ENCODE measurements around the gene KCNIP4. TPM values are rescaled to one million over a fixed set of nuclear protein-coding genes. Genes with fewer than 3 reads are reported as not detected.

The KCNIP4 gene
- total and polyA plus RNA-seq, 2 of the 8 experiments (the other 6 are each of a cell fraction or from before 2014, with no cell fraction given), result 0.06 TPM; not detected in 1

DNA sequence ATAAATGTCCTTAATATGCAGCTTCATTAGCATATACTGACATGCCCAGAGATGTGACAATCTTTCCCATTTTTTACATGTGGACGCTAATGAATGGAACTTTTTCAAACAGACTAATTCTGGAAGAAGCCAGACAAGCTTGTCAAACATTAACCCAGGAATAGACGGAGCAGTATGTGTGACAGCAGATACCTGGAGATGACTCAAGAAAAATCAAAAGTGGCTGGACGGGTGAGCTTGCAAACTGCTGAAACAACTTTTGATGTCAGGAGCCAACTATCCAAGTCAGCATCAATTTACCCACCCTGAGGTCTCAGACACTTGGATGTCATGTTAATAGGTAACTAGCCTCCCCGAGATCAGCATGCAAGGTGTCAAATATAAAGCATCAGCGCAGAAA is 1065.3 kb downstream of the KCNIP4 start:
- ChIA-PET POLR2A (ENCODE audit: partially characterized antibody) (no interaction called here), CTCF (ENCODE audit: partially characterized antibody) (interaction anchor here (0.5 kb wide), 1 partner anchor 87 kb away, joined by 3 read pairs; no protein-coding TSS in a partner anchor)

More for the DNA sequence above, 1065.3 kb downstream of the KCNIP4 start:
- H3K9ac ChIP-seq (replicated peaks in 1 of 4; ENCODE audit: extremely low read depth in 1 of 4, low read depth in 3 of 4, low read length in 3 of 4), result no peak overlapping the region
- no peak overlapping the region for H2AFZ ChIP-seq (ENCODE audit: low read length)
- no peak overlapping the region for H3K4me3 ChIP-seq (ENCODE audit: extremely low read depth in 1 of 4, insufficient read depth in 2 of 4, low read depth in 3 of 4, low read length in 4 of 4)
- H2BK12ac ChIP-seq (ENCODE audit: low read depth, low read length), result no peak overlapping the region
- H3K14ac ChIP-seq (ENCODE audit: insufficient read length), result no peak overlapping the region
- no peak overlapping the region for H3K4ac ChIP-seq (replicated peaks; ENCODE audit: insufficient read length, low read depth, low read length)
- DNase-seq (ENCODE audit: low read depth in 1 of 2, low spot score in 2 of 2), result no peak
- H3K27me3 ChIP-seq (replicated peaks in 1 of 4; ENCODE audit: control insufficient read depth in 3 of 4, extremely low read depth in 1 of 4, insufficient read depth in 3 of 4, low read length in 3 of 4), result no peaks in the 10 kb centered on the region
- no peak for FAIRE-seq
- H2BK120ac ChIP-seq (replicated peaks; ENCODE audit: low read depth, low read length), result no peak overlapping the region
- H3K9me3 ChIP-seq (ENCODE audit: insufficient read depth in 2 of 2, low read depth in 1 of 2, low read length in 1 of 2), result no peaks in the 10 kb centered on the region
- no peak overlapping the region for H4K5ac ChIP-seq (ENCODE audit: insufficient read length, low read depth, low read length)
- H3K23me2 ChIP-seq (ENCODE audit: low read depth, low read length), result no peaks in the 10 kb centered on the region
- H2BK5ac ChIP-seq (ENCODE audit: low read depth, low read length), result no peak overlapping the region
- H4K8ac ChIP-seq (ENCODE audit: extremely low read depth, insufficient read depth, low read length), result no peak overlapping the region
- no peaks in the 10 kb centered on the region for H3K36me3 ChIP-seq (ENCODE audit: control insufficient read depth in 2 of 4, insufficient read depth in 4 of 4, low read length in 3 of 4)
- no peak overlapping the region for H3K18ac ChIP-seq (ENCODE audit: extremely low read depth, low read length)
- no peaks in the 10 kb centered on the region for H3K79me2 ChIP-seq (ENCODE audit: control insufficient read depth in 1 of 2, insufficient read depth in 2 of 2, low read length in 2 of 2)
- no peak overlapping the region for H2AK5ac ChIP-seq (ENCODE audit: low read depth, low read length)
- H3K4me2 ChIP-seq (ENCODE audit: insufficient read depth in 1 of 2, low read depth in 2 of 2, low read length in 2 of 2), result no peak overlapping the region
- no peaks in the 10 kb centered on the region for H3K4me1 ChIP-seq (replicated peaks in 1 of 4; ENCODE audit: control insufficient read depth in 3 of 4, insufficient read depth in 4 of 4, low read length in 3 of 4)
- H2BK15ac ChIP-seq (ENCODE audit: low read length), result no peak overlapping the region
- no peak overlapping the region for H4K91ac ChIP-seq (replicated peaks; ENCODE audit: insufficient read length, low read length)
- no peak overlapping the region for H3K23ac ChIP-seq (ENCODE audit: insufficient read length)
- 89% methylated on average over 5 of the region's 5 CpGs; no CpG with 5 or more reads in 1 of the 2 experiments for WGBS, 2 experiments (ENCODE audit: extremely low coverage in 1 of 2, insufficient coverage in 1 of 2, insufficient read length in 1 of 2, insufficient replicate concordance in 2 of 2, low coverage in 1 of 2, low lambda C conversion rate in 2 of 2, missing lambda C conversion rate in 1 of 2)
- H2BK20ac ChIP-seq (ENCODE audit: low read length), result no peak overlapping the region
- TF ChIP-seq EGR1 (IDR thresholded peaks at IDR 0.05; ENCODE audit: borderline replicate concordance, low read depth, low read length), result no peak
- TF ChIP-seq POLR2AphosphoS5 (IDR thresholded peaks at IDR 0.05; ENCODE audit: low read depth, low read length), result no peak
- no peak for TF ChIP-seq HDAC2 (IDR thresholded peaks at IDR 0.05; ENCODE audit: borderline replicate concordance in 1 of 2, low read depth in 2 of 2, low read length in 2 of 2)
- TF ChIP-seq CTBP2 (IDR thresholded peaks at IDR 0.05; ENCODE audit: borderline replicate concordance, insufficient read depth, insufficient read length, low read length), result no peak
- no peak for TF ChIP-seq CBX5 (IDR thresholded peaks at IDR 0.05; ENCODE audit: low read depth, low read length)
- TF ChIP-seq NRF1 (IDR thresholded peaks at IDR 0.05; ENCODE audit: low read depth, low read length), result no peak
- no peak for TF ChIP-seq POLR2A (IDR thresholded peaks at IDR 0.05; ENCODE audit: control extremely low read depth in 1 of 2, low read depth in 2 of 2, low read length in 2 of 2)
- TF ChIP-seq ZNF274 (IDR thresholded peaks at IDR 0.05; ENCODE audit: borderline replicate concordance, extremely low read depth, low read length), result no peak
- TF ChIP-seq, protein P1, sequence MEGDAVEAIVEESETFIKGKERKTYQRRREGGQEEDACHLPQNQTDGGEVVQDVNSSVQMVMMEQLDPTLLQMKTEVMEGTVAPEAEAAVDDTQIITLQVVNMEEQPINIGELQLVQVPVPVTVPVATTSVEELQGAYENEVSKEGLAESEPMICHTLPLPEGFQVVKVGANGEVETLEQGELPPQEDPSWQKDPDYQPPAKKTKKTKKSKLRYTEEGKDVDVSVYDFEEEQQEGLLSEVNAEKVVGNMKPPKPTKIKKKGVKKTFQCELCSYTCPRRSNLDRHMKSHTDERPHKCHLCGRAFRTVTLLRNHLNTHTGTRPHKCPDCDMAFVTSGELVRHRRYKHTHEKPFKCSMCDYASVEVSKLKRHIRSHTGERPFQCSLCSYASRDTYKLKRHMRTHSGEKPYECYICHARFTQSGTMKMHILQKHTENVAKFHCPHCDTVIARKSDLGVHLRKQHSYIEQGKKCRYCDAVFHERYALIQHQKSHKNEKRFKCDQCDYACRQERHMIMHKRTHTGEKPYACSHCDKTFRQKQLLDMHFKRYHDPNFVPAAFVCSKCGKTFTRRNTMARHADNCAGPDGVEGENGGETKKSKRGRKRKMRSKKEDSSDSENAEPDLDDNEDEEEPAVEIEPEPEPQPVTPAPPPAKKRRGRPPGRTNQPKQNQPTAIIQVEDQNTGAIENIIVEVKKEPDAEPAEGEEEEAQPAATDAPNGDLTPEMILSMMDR (IDR thresholded peaks at IDR 0.05; ENCODE audit: control extremely low read depth in 1 of 3, insufficient read depth in 1 of 3, low read depth in 1 of 3, low read length in 3 of 3), result no peak
- TF ChIP-seq TAF1 (IDR thresholded peaks at IDR 0.05; ENCODE audit: low read depth, low read length), result no peak
- no peak for TF ChIP-seq EP300 (IDR thresholded peaks at IDR 0.05; ENCODE audit: borderline replicate concordance in 1 of 2, low read depth in 2 of 2, low read length in 2 of 2)
- TF ChIP-seq SP4 (IDR thresholded peaks at IDR 0.05; ENCODE audit: low read length), result no peak
- TF ChIP-seq YY1 (IDR thresholded peaks at IDR 0.05; ENCODE audit: low read depth, low read length), result no peak
- H3K56ac ChIP-seq (replicated peaks; ENCODE audit: insufficient read length, low read depth, low read length), result no peak overlapping the region
- H3K79me1 ChIP-seq (ENCODE audit: low read depth, low read length), result no peaks in the 10 kb centered on the region
- no peaks in the 10 kb centered on the region for H4K20me1 ChIP-seq (replicated peaks in 1 of 2; ENCODE audit: control insufficient read depth in 1 of 2, insufficient read depth in 2 of 2, low read length in 2 of 2)
- no peak overlapping the region for H3K27ac ChIP-seq (ENCODE audit: low read depth, low read length)

Measured in H1 (cell line).